Stimulated activated CD4-positive, alpha-beta T cell treated with anti-CD3 and anti-CD28 coated beads, TNF-alpha, amount 100 ng/mL, for 24 hours (primary cell): Measurements from ENCODE around the gene NOP14.
"Not testable (repeated sequence)": the region's sequence is repeated elsewhere in the genome, so short reads cannot be mapped to it uniquely, and the experiment has no call there.

Experiments
- DNase-seq, 3 experiments: peaks; one replicate each; pipeline ENCODE4 v3.0.0-alpha.2; 2020; ENCODE audit warnings: low read depth in 3 of 3

NOP14 gene

DNA sequence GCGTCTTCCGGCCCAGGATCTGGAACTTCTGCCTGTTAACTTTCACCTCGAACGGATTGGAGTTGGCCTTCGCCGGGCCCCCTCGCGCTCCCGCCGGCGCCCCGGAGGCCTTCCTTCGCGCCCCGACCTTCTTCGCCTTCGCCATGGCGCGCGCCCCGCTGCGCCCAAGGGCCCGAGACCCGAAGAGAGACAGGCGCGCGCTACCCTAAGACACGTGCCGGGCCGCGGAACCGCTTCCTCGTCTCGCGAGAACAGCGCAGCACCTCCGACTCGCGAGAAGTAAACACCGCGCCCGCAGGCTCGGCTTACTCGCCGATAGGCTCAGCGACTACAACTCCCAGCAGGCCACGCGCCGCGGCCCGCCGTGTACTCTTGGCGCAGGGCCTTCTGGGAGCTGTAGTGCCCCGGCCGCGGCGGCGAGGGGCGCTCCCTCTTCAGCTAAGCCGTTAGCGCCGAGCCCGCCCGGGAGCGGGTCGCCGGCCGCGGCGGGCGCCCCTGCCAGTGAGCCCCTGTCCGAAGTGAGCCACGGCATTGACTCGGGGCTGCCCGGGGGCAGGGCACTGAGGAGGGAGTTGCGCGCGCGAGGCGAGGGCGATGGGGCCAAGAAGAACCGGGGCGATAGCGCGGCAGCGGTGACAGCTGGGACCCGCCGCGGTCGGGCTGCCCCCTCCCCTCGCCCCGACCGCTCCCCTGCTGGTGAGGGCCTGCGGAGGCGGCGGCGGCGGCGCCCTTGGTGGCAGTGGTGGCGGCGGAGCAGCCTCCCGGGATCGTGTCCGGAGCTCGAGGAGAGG lies at the start of gene NOP14, which contains the start of gene GRK4:
NOP14 (minus strand) TSS at position 232 of the 791 bp plus-strand sequence; CDS start at position 145, 87 bp downstream.
GRK4 (plus strand) TSS at position 397 of the 791 bp plus-strand sequence. CDS start 500 bp downstream, outside the sequence.
- DNase-seq, result peak; percentile 92 to 96 (median 95)

DNA sequence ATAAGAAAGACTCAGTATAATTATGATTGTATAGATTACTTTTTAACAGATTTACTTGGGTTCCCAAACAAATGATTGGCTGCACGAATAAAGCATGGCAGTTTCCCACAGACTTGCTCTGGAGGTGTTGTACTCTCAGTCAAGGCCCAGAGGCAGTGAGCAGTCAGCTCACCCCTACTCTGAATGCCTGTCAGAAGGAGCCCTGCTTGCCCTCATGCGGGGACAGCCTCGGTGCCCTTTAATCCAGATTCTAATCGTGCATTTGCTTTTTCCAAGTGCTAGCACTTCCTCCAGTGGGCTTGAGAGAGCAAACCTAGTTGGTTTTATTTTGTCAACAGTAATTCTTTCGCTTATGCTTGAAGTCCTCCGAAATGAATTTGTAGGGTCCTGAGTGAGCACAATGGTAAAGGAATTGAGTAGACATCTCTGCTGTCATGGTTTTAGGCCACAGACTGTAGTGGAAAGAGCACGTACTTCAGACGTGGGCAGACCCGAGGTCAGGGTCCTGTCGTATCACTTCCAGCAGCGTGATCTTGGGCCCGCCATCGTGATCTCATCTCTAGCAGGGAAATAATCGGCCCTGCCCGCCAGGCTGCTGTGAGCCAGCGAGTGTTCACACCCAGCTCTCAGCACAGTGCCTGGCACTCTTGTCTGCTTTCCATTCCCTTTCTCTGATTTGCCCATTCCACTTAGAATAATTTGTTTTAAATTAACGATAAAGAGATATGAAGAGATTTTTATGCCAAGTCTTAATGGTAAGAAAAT lies 48.4 kb upstream of the NOP14 start:
- DNase-seq, result no peak

DNA sequence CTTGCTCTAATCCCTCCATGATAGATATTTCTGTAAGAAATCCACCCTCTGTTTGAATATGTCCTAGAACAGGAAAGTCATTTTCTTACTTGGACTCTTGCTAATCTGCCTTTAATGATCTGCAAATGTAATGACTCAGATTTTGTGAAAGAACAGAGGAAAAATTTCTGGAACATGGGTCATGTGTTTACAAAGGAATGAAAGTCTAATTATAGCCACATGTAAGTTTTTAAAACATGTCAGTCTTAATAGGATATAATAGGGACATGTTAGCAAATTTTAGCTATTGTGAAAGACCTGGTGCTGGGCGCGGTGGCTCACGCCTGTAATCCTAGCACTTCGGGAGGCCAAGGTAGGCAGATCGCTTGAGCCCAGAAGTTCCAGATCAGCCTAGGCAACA lies 47.8 kb upstream of the NOP14 start:
- no peak for DNase-seq

DNA sequence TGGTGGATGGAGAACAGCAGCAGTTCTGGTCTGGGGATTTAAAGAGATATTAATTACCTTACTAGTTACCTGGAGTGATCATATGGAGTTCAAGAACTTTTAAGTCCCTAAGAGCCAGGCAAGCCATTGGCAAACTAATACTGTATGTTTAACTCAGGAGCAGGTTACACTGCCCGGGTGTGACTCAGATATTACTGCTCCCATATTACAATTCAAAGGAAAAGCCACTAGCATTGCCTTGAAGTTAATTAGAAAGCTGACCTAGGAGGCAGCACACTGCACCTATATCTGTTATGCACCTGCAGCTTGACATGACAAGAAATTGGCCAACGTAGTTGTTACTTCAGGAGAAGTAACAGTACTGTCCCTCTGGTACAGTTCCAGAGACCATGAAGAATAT lies 47.4 kb upstream of the NOP14 start:
- DNase-seq, result no peak

DNA sequence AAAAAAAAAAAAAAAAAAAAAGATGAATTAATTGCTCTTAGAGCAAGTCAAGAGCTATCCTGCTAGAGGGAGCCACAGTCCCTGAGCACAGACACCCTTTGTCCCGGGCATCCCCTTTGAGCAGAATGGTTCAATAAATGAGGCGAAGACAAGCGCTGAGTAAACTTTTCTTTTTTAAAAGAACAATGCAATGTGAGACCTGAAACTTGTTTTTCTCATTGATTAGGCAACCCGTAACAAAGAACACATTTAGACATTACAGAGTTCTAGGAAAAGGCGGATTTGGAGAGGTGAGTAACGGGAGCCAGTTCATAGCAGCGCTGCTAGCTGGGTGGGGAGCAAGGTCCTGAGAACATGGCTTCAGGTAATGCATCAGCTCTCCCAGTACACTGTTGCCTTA lies 46.2 kb upstream of the NOP14 start:
- DNase-seq, result peak in 1 of 3 experiments; percentile 4

DNA sequence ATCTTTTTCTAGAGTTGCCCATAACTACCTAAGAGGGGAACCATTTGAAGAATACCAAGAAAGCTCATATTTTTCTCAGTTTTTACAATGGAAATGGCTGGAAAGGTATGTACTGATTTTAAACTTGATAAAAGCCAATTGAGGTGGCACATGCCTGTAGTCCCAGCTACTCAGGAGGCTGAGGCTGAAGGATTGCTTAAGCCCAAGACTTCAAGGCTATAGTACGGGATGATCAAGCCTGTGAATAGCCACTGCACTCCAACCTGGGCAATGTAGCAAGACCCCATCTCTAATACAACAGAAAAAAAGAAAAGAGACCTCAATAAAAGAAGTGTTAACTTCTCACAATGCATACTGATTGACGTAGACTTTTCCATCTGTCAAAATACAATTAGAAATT lies 44.5 kb upstream of the NOP14 start:
- DNase-seq, result no peak

DNA sequence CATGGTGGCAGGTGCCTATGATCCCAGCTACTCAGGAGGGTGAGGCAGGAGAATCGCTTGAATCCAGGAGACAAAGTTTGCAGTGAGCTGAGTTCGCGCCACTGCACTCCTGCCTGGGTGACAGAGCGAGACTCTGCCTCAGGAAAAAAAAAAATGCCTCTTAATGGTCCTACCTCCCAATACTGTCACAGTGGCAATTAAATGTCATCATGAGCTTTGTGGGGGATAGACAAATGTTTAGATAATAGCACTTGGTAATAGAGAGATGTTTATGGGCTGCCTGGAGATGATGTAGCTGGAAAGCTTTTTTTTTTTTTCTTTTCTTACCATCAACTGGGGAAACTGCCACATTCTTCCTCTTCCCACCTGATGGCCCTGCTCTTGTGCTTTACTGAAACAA lies 33.2 kb upstream of the NOP14 start:
- DNase-seq, result no peak

DNA sequence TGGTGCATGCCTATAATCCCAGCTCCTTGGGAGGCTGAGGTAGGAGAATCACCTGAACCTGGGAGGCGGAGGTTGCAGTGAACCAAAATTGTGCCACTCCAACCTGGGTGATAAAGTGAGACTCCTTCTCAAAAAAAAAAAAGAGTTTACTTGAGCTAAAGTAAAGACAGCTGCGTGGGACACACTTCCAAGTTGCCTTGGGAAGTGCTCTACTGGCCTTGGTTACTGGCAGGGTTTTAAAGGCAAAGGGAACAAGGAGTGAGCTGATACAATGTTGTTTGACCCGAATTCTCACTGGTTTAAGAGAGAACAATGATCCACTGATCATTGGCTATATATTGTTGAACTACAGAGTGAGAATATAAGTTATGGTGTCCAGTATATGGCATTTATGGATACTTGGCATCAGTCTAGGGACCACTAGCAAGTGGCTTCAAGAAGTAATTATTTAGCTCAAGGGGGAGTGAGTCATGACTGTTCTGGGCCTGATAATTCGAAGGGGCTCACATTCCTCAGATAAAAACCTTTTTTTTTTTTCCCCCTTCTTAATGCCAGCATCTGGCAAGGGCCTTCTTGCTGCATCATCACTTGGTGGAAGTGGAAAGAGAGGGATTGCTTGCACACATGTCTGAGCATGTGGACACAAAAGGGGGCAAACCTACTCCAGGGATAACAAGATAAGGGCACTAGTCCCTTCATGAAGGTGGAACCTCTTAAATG lies 32.5 kb upstream of the NOP14 start:
- no peak for DNase-seq

DNA sequence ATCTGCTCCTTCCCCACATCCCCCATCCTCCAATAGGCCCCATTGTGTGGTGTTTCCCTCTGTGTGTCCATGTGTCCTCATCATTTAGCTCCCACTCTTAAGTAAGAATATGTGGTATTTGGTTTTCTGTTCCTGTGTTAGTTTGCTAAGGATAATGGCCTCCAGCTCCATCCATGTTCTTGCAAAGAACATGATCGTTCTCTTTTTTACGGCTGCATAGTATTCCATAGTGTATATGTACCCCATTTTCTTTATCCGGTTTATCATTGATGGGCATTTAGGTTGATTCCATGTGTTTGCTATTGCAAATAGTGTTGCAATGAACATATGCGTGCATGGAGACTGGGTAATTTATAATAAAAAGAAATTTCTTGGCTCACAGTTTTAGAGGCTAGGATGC lies 31.7 kb upstream of the NOP14 start:
- no peak for DNase-seq

DNA sequence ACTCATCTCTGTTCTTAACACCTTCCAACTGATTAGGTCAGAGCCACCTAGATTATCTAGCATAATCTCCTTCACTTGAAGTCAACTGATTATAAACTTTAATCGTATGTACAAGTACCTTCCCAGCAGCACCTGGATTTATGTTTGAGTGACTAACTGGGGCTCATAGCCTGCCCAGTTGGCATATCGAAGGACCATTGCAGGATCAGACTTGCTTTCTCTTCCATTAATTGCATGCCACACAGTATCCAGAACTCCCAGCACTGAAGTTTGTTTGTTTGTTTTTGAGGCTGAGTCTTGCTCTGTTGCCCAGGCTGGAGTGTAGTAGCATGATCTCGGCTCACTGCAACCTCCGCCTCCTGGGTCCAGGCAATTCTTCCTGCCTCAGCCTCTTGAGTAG lies 28.0 kb upstream of the NOP14 start:
- DNase-seq, result no peak

DNA sequence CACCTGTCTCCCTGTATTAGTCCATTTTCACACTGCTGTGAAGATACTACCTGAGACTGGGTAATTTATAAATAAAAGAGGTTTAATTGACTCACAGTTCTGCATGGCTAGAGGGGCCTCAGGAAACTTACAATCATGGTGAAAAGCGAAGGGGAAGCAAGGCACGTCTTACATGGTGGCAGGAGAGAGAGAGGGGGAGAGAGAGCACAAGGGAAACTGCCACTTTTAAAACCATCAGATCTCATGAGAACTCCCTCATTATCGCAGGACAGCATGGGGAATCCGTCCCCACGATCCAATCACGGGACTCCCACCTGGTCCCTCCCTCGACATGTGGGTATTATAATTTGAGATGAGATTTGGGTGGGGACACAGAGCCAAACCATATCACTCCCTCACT lies 20.5 kb upstream of the NOP14 start:
- not testable (repeated sequence) for DNase-seq

DNA sequence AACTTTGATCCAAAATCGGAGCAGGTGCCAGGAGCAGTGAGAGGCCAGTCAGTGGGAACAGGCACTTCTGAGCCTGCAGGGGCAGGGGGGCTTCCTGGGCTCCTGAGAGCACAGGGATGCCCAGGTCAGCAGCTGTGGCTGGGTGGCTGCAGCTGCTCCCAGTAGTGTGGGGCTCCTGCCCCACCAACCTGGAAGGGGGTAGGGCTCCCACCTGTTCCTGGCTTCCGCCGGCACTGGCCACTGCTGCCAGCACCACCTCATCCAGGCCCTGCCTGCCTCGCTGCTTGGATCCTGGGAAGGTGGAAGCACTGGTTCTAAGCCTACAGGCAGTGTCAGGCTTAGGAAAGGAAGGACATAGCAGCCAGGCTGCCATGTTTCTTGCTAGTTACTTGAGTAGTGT lies 18.8 kb upstream of the NOP14 start:
- DNase-seq, result no peak

DNA sequence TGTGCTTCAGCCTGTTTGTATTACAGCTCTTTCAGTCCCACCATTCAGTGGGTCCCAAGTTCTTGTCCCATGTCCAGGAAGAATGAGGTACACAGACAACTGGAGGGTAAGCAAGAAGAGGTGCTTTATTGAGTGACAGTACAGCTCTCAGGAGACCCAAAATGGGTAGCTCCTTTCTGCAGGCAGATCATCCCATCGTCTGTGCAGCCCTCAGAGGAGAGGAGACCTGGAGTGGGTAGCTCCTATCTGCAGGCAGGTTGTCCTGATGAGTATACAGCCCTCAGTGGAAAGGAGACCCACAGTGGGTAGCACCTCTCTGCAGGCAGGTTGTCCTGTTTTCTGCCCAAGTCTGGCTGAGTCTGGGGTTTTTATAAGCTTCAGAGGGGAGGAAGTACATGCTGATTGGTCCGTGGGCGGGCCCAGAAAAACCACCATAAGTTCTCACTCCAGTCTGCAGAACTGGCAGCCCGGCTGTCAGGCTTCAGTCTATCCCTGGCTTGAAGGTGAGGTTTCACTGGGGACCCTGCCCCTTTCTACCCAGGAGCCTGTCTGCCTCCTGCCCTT lies 18.1 kb upstream of the NOP14 start:
- no peak for DNase-seq

DNA sequence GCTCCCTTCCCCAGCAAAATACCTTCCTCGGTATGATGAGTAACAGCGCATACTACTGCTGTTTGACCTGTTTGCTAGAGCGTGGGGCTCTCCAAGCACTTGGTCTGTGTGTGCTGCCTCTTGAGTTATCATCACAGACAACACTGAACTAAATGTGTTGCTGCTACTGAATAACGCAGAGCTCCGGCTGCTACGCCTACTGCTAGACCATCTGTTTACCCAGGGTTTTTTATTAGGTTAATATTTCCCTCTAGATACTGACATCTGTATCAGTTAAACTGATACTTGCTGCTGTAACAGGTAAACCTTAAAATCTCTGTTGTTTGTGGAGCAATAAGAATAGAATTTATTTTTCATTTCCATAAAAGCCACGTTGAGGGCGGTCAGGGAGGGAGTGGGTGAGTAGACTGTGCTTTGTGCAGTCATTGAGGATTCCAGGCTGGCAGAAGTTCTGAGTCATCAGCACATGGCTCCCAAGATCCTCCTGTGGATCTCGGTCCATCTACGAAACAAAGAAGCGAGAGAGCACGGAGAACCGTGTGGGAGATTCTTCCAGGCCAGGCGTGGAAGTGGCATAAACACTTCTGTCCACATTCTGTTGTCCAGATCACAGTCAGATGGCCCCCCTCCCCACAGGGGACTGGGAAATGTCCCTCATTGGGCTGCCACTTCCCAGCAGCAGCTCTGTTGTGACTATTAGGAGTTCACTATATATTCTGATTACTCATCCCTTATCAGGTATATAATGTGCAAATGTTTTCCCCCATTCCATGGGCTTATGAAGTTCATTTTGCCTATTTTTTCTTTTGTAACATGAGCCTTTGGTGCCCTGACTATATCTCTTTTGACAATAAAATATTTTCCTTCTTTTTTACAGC lies 14.2 kb upstream of the NOP14 start:
- no peak for DNase-seq

DNA sequence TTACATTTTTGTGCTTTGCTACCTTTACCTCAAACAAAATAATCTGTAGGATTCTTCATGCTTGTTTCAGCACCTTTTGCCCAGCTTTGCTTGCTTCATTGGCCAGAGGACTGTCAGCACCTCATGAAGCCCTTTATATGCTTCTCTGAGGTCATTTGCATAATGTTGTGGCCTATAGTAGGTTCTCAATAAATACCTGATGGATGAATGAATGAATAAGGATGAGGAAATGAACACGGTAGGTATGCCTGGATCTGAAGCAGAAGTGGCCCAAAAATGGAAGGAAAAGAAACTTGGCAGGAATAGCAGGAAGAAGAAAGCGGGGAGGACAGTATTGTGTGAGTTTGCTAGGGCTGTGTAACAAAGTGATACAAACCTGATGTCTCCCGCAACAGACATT lies 8.1 kb upstream of the NOP14 start:
- DNase-seq, result no peak

DNA sequence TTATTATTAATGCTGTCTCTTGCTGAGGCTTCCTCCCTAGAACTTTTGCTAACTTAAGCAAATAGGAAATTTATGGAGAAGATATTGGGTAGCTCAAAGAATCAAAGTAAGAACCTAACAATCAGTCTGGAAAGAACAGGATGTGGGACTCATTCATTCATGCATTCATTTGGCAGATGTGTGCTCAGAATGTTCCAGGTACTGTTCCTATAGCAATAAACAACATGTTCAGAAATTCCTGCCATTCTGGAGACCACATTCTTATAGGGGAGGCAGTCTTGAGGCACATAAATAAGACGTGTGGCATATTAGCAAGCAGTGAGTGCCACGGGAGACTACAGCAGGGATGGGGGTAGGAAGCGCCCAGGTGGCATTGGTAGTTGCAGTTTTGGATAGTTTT lies 5.2 kb upstream of the NOP14 start:
- no peak for DNase-seq

DNA sequence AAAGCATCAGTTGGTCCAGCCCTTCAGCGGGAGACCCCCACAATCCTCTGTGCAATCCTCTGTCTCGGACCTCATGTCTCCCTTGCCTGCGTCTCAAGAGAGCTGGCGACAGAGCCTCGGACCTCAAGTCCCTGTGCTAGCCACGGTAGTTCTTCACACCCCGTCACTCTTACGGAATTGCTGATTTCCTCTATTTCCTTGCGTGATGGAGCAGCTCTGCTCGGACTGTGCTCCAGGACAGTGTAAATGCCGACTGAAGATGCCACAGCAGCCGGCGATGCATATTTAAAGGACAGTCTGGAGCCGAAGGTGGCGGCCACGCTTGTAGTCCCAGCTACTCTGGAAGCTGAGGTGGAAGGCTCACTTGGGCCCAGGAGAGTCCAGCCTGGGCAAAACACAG lies 2.1 kb upstream of the NOP14 start:
- DNase-seq, result no peak

DNA sequence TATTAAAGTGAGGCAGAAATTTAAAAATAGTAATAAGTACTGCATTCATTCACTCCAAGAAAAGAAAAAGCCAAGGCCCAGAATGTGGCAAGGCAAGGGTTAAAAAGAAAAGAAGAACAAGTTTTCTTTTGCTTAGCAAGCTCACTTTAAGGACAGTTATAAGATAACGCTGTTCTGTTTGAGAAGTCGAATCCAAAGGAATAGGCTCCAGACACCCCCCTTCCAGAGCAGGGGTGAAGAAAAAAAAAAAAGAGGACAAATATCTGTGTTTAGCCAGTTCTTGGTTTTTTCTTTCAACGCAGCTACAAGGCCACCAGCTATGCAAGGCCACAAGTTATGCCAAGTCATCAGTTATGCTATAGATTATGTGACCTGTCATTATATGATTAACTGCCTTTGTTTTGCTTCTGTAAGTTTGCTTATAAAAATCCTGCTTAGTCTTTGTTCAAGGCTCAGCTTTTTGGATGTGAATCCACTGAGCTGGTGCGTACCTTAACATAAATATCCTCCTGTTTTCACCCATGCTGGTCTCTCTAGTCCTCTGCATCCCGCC lies 1.6 kb upstream of the NOP14 start:
- DNase-seq, result no peak

DNA sequence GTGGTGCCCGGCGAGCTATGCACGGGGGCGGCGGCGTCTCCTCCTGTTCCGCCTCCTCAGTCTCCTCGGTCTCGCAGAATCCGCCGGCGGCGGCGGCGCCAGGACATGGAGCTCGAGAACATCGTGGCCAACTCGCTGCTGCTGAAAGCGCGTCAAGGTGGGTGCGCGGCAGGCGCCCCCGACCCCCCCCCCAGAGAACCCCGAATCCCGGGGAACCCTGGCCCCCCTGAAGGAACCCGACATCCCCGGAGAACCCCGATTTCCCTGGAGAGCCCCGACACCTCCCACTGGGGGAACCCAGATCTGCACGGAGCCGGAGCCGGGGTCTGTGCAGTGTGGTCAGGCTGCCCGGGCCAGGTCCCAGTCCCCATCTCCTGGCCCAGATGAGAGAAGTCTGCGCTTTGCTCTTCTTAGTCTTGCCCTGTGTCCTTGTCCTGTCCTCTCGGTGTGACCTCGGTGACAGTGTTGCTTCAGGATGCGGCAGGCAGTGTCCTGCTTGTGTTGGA lies 813 bp upstream of the NOP14 start:
- no peak for DNase-seq

DNA sequence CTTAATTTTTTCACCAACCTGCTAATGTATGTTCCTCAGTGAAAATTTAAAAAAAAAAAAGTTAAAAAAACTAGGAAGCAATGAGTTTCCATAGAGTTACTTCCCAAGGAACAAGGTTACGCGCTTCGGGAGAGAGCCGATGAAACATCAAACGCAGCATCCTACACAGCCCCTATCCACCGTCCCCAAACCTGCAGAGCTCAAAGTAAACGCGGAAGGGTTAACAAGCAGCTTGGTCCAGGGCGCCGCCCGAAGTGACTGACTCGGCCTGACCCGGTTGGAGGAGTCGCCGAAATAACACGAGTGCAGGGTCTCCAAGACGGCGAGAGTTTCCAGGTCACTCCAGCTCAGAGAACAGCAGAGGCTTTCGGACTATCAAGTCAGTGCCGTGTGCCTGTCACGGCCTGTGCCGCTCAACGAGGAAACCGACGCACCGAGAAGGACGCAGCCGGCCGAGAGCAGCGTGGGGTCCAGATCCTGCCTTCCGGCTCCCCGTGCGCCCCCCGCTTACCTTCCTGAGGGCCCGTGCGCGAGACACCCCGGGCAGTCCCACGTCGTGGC lies 512 bp downstream of the NOP14 start:
- DNase-seq, result peak in 1 of 3 experiments; percentile 35
